ENCODE data around the gene PPIF.
A peak's percentile ranks its signal among the peaks of the same experiment; 100 is the strongest.

The PPIF gene

DNA sequence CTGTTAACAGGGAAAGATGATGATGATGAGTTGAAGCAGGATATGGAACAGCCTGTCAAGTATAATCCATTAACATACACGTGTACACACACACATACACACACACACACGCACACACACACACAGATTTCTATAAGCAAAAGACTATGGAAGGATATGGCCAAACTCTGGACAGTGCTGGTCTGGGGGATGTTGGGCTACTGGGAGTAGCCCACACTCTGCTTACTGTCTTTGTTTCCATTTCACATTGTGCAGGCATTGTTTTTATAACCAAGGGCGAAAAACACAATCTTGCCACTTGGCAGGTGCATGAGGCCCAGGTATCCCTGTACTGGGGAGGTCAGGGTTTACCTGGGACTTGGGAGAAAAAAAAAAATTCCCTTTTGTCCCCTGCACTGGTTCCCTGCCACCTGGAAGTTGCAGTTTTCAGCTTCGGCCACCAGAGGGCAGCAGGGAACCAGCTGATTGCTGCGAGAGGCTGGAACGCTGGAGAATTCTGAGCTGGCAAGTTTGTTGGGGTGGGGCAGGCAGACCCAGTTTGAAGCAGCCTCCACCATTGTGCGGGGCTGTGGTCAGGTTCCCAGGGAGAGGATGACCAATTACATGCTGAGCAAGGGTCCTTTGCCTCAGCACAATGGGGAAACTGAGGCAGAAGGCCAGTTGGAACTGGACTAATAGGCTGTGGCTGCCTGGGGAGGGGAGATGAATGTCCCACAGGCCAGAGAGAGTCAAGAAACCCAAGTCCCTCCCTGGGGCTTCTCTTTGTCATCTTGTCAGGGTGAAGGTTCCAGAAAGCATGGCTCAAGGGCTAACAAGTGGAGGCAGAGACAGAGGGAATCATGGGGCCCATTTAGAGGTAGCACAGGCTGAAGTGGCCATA lies 27.3 kb downstream of the PPIF start:
- peak; percentile 59; the same call in 1 of the 2 replicates for TF ChIP-seq YY1 (IDR thresholded peaks at IDR 0.05; ENCODE audit: low read depth)
- no peak for TF ChIP-seq ZBTB7A (IDR thresholded peaks at IDR 0.05; ENCODE audit: low read depth)
- TF ChIP-seq TCF12 (IDR thresholded peaks at IDR 0.05; ENCODE audit: low read depth), result 0 out of 2 replicates have a peak, but pooled peaks have one; percentile 21
- no peak for TF ChIP-seq CEBPB (IDR thresholded peaks at IDR 0.05)
- peak; percentile 57 for TF ChIP-seq TEAD4 (IDR thresholded peaks at IDR 0.05)
- no peak for TF ChIP-seq REST (IDR thresholded peaks at IDR 0.05; ENCODE audit: low read depth)
- no peak for TF ChIP-seq FOXM1 (IDR thresholded peaks at IDR 0.05; ENCODE audit: borderline replicate concordance, low read depth)
- TF ChIP-seq, protein P1, sequence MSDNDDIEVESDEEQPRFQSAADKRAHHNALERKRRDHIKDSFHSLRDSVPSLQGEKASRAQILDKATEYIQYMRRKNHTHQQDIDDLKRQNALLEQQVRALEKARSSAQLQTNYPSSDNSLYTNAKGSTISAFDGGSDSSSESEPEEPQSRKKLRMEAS (IDR thresholded peaks at IDR 0.05), result no peak
- TF ChIP-seq NFIC (IDR thresholded peaks at IDR 0.05), result no peak
- peak; percentile 100 for TF ChIP-seq RAD21 (IDR thresholded peaks at IDR 0.05; ENCODE audit: low read depth)

DNA sequence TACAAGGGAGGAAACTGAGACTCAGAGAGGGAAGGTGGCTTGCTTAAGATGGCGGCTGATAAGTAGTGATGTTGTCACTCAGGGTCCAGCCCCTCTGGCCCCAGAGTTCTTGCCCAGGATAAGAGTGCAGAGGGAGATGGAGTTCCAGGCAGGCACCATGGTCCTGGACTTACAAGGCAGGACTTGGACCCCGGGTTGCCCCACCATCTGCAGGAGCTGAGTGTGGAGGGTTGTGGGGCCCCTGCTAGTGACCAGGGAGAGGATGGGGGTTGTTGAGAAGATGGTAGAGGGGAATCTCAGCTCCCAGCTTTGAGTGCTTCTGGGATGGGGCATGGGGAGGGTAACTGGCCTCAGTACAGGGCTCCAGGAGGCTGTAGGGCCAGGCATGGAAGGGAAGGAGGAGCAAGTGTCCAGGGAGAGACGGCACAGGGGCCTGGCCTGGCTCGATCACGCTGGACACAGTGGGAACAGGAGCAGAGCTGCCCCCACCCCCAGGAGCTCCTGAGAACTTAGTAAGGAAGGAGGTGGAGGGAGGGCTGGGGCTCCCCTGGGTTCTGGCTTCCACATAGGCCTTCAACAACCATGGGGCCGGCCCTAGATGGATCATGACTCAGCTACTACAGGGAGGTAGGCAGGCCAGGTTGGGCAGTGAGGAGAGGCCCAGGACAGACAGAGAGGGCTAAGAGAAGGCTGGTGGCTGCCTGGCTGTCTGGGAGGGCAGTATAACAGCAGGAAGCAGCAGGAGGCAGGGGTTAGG lies 28.2 kb downstream of the PPIF start:
- no peak for TF ChIP-seq TCF12 (IDR thresholded peaks at IDR 0.05; ENCODE audit: low read depth)
- TF ChIP-seq NFIC (IDR thresholded peaks at IDR 0.05), result no peak
- no peak for TF ChIP-seq REST (IDR thresholded peaks at IDR 0.05; ENCODE audit: low read depth)
- TF ChIP-seq, protein P2, sequence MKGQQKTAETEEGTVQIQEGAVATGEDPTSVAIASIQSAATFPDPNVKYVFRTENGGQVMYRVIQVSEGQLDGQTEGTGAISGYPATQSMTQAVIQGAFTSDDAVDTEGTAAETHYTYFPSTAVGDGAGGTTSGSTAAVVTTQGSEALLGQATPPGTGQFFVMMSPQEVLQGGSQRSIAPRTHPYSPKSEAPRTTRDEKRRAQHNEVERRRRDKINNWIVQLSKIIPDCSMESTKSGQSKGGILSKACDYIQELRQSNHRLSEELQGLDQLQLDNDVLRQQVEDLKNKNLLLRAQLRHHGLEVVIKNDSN (IDR thresholded peaks at IDR 0.05), result no peak
- TF ChIP-seq RAD21 (IDR thresholded peaks at IDR 0.05; ENCODE audit: low read depth), result no peak
- TF ChIP-seq ZBTB7A (IDR thresholded peaks at IDR 0.05; ENCODE audit: low read depth), result no peak
- TF ChIP-seq TEAD4 (IDR thresholded peaks at IDR 0.05), result no peak
- TF ChIP-seq TAF1 (IDR thresholded peaks at IDR 0.05; ENCODE audit: low read depth), result no peak

DNA sequence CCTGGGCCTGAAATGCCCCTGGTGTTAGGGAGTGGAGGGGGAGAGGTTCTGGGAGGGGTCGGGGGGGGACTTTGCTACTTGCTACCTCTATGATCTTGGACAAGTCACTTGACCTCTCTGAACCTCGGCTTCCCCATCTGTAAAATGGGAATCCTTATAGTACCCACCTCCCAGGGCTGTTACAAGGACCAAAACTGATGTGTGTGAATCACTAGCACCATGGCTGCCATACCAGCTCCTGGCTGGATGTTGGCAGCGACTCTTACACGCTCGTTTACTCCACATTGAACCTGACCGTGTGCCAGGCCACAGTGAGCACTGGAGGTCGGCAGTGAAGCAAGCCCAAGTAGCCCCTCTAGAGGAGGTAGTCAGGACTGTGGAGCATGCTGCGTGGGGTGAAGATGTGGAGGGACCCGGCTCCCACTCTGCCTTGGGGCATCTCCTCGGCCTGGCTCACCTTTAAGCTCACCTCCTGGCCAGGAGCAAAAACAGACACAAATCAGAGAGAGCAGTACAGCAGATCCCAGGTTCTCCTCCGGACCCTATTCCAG lies 28.9 kb downstream of the PPIF start:
- TF ChIP-seq ZBTB7A (IDR thresholded peaks at IDR 0.05; ENCODE audit: low read depth), result no peak
- TF ChIP-seq TCF12 (IDR thresholded peaks at IDR 0.05; ENCODE audit: low read depth), result no peak
- TF ChIP-seq NFIC (IDR thresholded peaks at IDR 0.05), result no peak
- TF ChIP-seq, protein P2 (IDR thresholded peaks at IDR 0.05), result no peak
- no peak for TF ChIP-seq REST (IDR thresholded peaks at IDR 0.05; ENCODE audit: low read depth)
- no peak for TF ChIP-seq EGR1 (IDR thresholded peaks at IDR 0.05)
- TF ChIP-seq EP300 (IDR thresholded peaks at IDR 0.05; ENCODE audit: borderline replicate concordance), result no peak
- TF ChIP-seq, protein P1 (IDR thresholded peaks at IDR 0.05), result no peak
- TF ChIP-seq FOXM1 (IDR thresholded peaks at IDR 0.05; ENCODE audit: borderline replicate concordance, low read depth), result no peak
- TF ChIP-seq RAD21 (IDR thresholded peaks at IDR 0.05; ENCODE audit: low read depth), result no peak
- TF ChIP-seq CREB1 (IDR thresholded peaks at IDR 0.05; ENCODE audit: low read depth), result no peak
- TF ChIP-seq YY1 (IDR thresholded peaks at IDR 0.05; ENCODE audit: low read depth), result no peak
- TF ChIP-seq TAF1 (IDR thresholded peaks at IDR 0.05; ENCODE audit: low read depth), result no peak
- TF ChIP-seq TEAD4 (IDR thresholded peaks at IDR 0.05), result no peak
- no peak for TF ChIP-seq CEBPB (IDR thresholded peaks at IDR 0.05)
